Fibroblast of the conjunctiva (primary cell): ENCODE results near the gene ARHGEF25.
"Not testable (repeated sequence)": the region's sequence is repeated elsewhere in the genome, so short reads cannot be mapped to it uniquely, and the experiment has no call there.

ENCODE experiments used
- DNase-seq: peaks from one replicate; pipeline ENCODE4 v3.0.0-alpha.2; 2010; ENCODE audit warnings: low read depth

The ARHGEF25 gene

GRCh38 chr12:57609101-57609780 lies 2.0 kb upstream of the ARHGEF25 start:
- no peak for DNase-seq

GRCh38 chr12:57609781-57610553 lies 1.3 kb upstream of the ARHGEF25 start:
- DNase-seq, result no peak

GRCh38 chr12:57610554-57611107 lies 604 bp upstream of the ARHGEF25 start:
- no peak for DNase-seq

- no peak for DNase-seq
Observed at GRCh38 chr12:57611827-57612710, 834 bp downstream of the ARHGEF25 start.

- no peak for DNase-seq
Observed at GRCh38 chr12:57612711-57613426, 1.6 kb downstream of the ARHGEF25 start.

- no peak for DNase-seq
Observed at GRCh38 chr12:57613427-57614109, 2.3 kb downstream of the ARHGEF25 start.

GRCh38 chr12:57614178-57614947 lies 3.1 kb downstream of the ARHGEF25 start:
- no peak for DNase-seq

- DNase-seq, result no peak
Observed at GRCh38 chr12:57614948-57615500, 3.8 kb downstream of the ARHGEF25 start.

GRCh38 chr12:57615637-57616036 lies 4.4 kb downstream of the ARHGEF25 start:
- DNase-seq, result no peak

- DNase-seq, result peak; percentile 56
Observed at GRCh38 chr12:57616383-57617101, 5.3 kb downstream of the ARHGEF25 start.

- DNase-seq, result no peak
Observed at GRCh38 chr12:57617942-57618341, 6.7 kb downstream of the ARHGEF25 start.

- DNase-seq, result not testable (repeated sequence)
Observed at GRCh38 chr12:57618431-57618830, 7.2 kb downstream of the ARHGEF25 start.

- no peak for DNase-seq
Observed at GRCh38 chr12:57618966-57619433, 7.8 kb downstream of the ARHGEF25 start.

- DNase-seq, result no peak
Observed at GRCh38 chr12:57619434-57620244, 8.4 kb downstream of the ARHGEF25 start.

GRCh38 chr12:57620245-57620935 lies 9.2 kb downstream of the ARHGEF25 start:
- DNase-seq, result no peak

- no peak for DNase-seq
Observed at GRCh38 chr12:57620936-57621496, 9.8 kb downstream of the ARHGEF25 start.
